ENCODE results near the gene VDAC2. TPM values are rescaled to one million over a fixed set of nuclear protein-coding genes. Genes with fewer than 3 reads are reported as not detected.
A peak's percentile ranks its signal among the peaks of the same experiment; 100 is the strongest.
"Not testable (repeated sequence)": the region's sequence is repeated elsewhere in the genome, so short reads cannot be mapped to it uniquely, and the experiment has no call there.

The VDAC2 gene
- total RNA-seq, 1 donor from 2014 or later: 178 TPM

- DNase-seq (ENCODE audit: low spot score): no peak
- Mint-ChIP-seq H3K27me3 (ENCODE audit: unreplicated experiment) (peaks cover 3% of the 10 kb centered on the region), H3K27ac (ENCODE audit: unreplicated experiment) (no peak overlapping the region), H3K4me1 (ENCODE audit: unreplicated experiment) (no peaks in the 10 kb centered on the region), H3K36me3 (ENCODE audit: low read depth, unreplicated experiment) (peaks cover 6% of the 10 kb centered on the region), H3K4me3 (ENCODE audit: unreplicated experiment) (no peak overlapping the region), H3K9me3 (ENCODE audit: unreplicated experiment) (no peaks in the 10 kb centered on the region)
- no peak for TF ChIP-seq CTCF (IDR thresholded peaks at IDR 0.05; ENCODE audit: unreplicated experiment)
Observed at GRCh38 chr10:75205908-75206307, 4.7 kb upstream of the VDAC2 start.

- not testable (repeated sequence) for H3K4me1 Mint-ChIP-seq (ENCODE audit: unreplicated experiment); DNase-seq (ENCODE audit: low spot score); H3K27ac Mint-ChIP-seq (ENCODE audit: unreplicated experiment); H3K4me3 Mint-ChIP-seq (ENCODE audit: unreplicated experiment); H3K27me3 Mint-ChIP-seq (ENCODE audit: unreplicated experiment); H3K9me3 Mint-ChIP-seq (ENCODE audit: unreplicated experiment)
- H3K36me3 Mint-ChIP-seq (ENCODE audit: low read depth, unreplicated experiment): peaks cover 12% of the 10 kb centered on the region
Observed at GRCh38 chr10:75206638-75207037, 4.0 kb upstream of the VDAC2 start.

GRCh38 chr10:75207079-75207856 lies 3.3 kb upstream of the VDAC2 start:
- Mint-ChIP-seq H3K27me3 (ENCODE audit: unreplicated experiment) (peaks cover 5% of the 10 kb centered on the region), H3K27ac (ENCODE audit: unreplicated experiment) (no peak overlapping the region), H3K36me3 (ENCODE audit: low read depth, unreplicated experiment) (peaks cover 14% of the 10 kb centered on the region), H3K4me1 (ENCODE audit: unreplicated experiment) (peaks cover 12% of the 10 kb centered on the region), H3K9me3 (ENCODE audit: unreplicated experiment) (no peaks in the 10 kb centered on the region), H3K4me3 (ENCODE audit: unreplicated experiment) (no peak overlapping the region)
- TF ChIP-seq CTCF (IDR thresholded peaks at IDR 0.05; ENCODE audit: unreplicated experiment): no peak
- DNase-seq (ENCODE audit: low spot score): no peak

- Mint-ChIP-seq H3K36me3 (ENCODE audit: low read depth, unreplicated experiment) (peaks cover 18% of the 10 kb centered on the region), H3K9me3 (ENCODE audit: unreplicated experiment) (no peaks in the 10 kb centered on the region), H3K27ac (ENCODE audit: unreplicated experiment) (peak overlapping the region; percentile 8), H3K4me3 (ENCODE audit: unreplicated experiment) (no peak overlapping the region), H3K27me3 (ENCODE audit: unreplicated experiment) (peaks cover 6% of the 10 kb centered on the region), H3K4me1 (ENCODE audit: unreplicated experiment) (peaks cover 17% of the 10 kb centered on the region)
- DNase-seq (ENCODE audit: low spot score): no peak
- TF ChIP-seq CTCF (IDR thresholded peaks at IDR 0.05; ENCODE audit: unreplicated experiment): no peak
Observed at GRCh38 chr10:75207857-75208144, 2.8 kb upstream of the VDAC2 start.

- peaks cover 6% of the 10 kb centered on the region for H3K27me3 Mint-ChIP-seq (ENCODE audit: unreplicated experiment)
- H3K4me1 Mint-ChIP-seq (ENCODE audit: unreplicated experiment): peaks cover 18% of the 10 kb centered on the region
- no peak for TF ChIP-seq CTCF (IDR thresholded peaks at IDR 0.05; ENCODE audit: unreplicated experiment)
- H3K4me3 Mint-ChIP-seq (ENCODE audit: unreplicated experiment): peak overlapping the region; percentile 18
- H3K9me3 Mint-ChIP-seq (ENCODE audit: unreplicated experiment): no peaks in the 10 kb centered on the region
- DNase-seq (ENCODE audit: low spot score): no peak
- H3K27ac Mint-ChIP-seq (ENCODE audit: unreplicated experiment): peak overlapping the region; percentile 8
- peaks cover 18% of the 10 kb centered on the region for H3K36me3 Mint-ChIP-seq (ENCODE audit: low read depth, unreplicated experiment)
Observed at GRCh38 chr10:75208181-75208580, 2.4 kb upstream of the VDAC2 start.

Measured in endothelial cell (in vitro differentiated cells).